GM12874 (cell line): ENCODE data around the gene GTF3C5.
"Not testable (repeated sequence)": the region's sequence is repeated elsewhere in the genome, so short reads cannot be mapped to it uniquely, and the experiment has no call there.

Source experiments
- TF ChIP-seq, protein P1 (sequence below): IDR thresholded peaks from 2 replicates; pipeline ENCODE4 v1.5.1; 2011; ENCODE audit warnings: low read depth, mild to moderate bottlenecking, control low read depth, low read length, moderate library complexity; ENCODE audit not compliant: insufficient read depth

Gene GTF3C5

DNA sequence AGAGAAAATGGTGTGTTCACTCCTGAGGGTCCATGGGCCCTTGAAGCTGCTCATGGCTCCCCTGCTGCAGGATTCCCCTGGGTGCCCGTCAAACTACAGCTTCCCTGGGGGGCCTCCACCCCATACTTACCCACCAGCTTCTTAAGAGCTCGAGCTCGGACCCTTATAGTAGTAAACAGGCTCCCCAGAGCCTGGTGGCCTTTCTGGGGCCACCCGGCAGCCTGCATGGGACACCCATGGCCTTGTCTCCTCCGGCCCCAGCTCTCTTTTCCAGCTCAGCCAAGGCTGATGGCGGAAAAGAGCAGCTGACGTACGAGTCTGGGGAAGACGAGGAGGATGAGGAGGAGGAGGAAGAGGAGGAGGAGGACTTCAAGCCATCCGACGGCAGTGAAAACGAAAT lies 26.8 kb downstream of the GTF3C5 start:
- TF ChIP-seq, protein P1, sequence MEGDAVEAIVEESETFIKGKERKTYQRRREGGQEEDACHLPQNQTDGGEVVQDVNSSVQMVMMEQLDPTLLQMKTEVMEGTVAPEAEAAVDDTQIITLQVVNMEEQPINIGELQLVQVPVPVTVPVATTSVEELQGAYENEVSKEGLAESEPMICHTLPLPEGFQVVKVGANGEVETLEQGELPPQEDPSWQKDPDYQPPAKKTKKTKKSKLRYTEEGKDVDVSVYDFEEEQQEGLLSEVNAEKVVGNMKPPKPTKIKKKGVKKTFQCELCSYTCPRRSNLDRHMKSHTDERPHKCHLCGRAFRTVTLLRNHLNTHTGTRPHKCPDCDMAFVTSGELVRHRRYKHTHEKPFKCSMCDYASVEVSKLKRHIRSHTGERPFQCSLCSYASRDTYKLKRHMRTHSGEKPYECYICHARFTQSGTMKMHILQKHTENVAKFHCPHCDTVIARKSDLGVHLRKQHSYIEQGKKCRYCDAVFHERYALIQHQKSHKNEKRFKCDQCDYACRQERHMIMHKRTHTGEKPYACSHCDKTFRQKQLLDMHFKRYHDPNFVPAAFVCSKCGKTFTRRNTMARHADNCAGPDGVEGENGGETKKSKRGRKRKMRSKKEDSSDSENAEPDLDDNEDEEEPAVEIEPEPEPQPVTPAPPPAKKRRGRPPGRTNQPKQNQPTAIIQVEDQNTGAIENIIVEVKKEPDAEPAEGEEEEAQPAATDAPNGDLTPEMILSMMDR, result no peak

GRCh38 chr9:133058071-133058470 lies 27.3 kb downstream of the GTF3C5 start:
- TF ChIP-seq, protein P1, result no peak

GRCh38 chr9:133058550-133059320 lies 27.9 kb downstream of the GTF3C5 start:
- TF ChIP-seq, protein P1, result no peak

GRCh38 chr9:133059623-133060022 lies 28.8 kb downstream of the GTF3C5 start:
- TF ChIP-seq, protein P1, result no peak

DNA sequence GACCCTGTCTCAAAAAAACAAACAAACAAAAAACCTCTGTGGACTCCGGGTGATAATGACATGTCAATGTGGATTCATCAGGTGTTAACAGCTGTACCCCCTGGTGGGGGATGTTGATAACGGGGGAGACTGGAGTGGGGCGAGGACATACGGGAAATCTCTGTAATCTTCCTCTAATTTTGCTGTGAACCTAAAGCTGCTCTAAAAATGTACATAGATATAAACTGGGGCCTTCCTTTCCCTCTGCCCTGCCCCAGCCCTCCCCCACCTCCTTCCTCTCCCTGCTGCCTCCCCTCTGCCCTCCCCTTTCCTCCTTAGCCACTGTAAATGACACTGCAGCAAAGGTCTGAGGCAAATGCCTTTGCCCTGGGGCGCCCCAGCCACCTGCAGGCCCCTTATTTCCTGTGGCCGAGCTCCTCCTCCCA lies 29.6 kb downstream of the GTF3C5 start:
- TF ChIP-seq, protein P1, result peak; percentile 45

GRCh38 chr9:133061764-133062145 lies 31.0 kb downstream of the GTF3C5 start, which contains the start of gene CEL:
Gene CEL, plus strand, starts transcription at chr9:133061981. Its CDS starts 22 bp downstream, at chr9:133062003.
- TF ChIP-seq, protein P1, result not testable (repeated sequence)

DNA sequence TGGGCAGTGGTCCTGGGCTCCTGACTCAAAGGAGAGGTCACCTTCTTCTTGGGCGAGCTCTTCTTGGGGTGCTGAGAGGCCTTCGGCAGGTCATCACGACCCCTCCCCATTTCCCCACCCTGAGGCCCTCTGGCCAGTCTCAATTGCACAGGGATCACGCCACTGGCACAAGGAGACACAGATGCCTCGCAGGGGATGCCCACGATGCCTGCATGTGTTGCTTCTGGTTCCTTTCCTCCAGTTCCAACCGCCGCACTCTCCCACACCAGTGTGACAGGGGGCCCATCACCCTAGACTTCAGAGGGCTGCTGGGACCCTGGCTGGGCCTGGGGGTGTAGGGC lies 32.3 kb downstream of the GTF3C5 start:
- TF ChIP-seq, protein P1, result no peak
